HG03159 (cell line): ENCODE data around the gene MLST8.
"Not testable (repeated sequence)": the region's sequence is repeated elsewhere in the genome, so short reads cannot be mapped to it uniquely, and the experiment has no call there.

Experiments used
- ATAC-seq: cut with Tn5 transposase; IDR thresholded peaks from one replicate; pipeline ENCODE4 v1.9.1; 2021; ENCODE audit warnings: mild to moderate bottlenecking, moderate library complexity; ENCODE audit not compliant: unreplicated experiment

MLST8 gene

DNA sequence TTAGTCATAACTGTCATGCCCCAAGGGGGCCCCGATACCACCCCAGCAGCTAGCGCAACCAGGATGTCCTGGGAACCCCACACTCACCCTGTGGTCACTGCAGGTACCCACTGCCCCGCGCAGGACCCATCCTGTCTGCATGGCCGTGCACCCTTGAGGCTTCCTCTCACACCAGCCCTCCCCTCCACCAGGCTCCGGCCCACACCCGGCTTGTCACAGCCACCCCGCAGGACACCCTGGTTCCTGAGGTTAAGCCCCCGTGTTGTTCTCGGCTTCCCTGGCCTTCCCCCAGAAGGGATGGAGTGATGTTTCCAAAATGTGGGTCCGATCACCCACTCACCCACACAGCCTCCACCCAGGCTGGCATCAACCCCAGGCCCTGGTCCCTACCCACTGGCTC lies 38.5 kb downstream of the MLST8 start:
- ATAC-seq = no peak

DNA sequence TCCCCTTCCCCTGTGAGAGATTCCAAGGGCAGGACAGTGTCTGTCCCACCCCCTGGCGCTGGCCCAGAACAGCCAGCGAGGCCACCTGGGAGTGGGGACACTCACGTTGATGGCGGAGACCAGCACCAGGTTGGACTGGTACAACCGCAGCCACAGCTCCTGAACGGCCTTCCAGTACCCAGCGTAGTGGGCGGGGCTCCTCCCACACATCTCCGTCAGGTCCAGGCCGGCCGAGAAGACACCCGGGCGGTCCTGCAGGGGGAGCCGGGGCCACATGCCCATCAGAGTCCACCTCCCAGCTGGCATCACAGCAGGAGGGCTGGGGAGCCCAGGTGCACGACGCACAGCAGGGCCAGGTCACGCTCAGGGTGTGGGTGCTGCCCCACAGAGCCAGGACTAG lies 39.0 kb downstream of the MLST8 start:
- ATAC-seq = no peak

DNA sequence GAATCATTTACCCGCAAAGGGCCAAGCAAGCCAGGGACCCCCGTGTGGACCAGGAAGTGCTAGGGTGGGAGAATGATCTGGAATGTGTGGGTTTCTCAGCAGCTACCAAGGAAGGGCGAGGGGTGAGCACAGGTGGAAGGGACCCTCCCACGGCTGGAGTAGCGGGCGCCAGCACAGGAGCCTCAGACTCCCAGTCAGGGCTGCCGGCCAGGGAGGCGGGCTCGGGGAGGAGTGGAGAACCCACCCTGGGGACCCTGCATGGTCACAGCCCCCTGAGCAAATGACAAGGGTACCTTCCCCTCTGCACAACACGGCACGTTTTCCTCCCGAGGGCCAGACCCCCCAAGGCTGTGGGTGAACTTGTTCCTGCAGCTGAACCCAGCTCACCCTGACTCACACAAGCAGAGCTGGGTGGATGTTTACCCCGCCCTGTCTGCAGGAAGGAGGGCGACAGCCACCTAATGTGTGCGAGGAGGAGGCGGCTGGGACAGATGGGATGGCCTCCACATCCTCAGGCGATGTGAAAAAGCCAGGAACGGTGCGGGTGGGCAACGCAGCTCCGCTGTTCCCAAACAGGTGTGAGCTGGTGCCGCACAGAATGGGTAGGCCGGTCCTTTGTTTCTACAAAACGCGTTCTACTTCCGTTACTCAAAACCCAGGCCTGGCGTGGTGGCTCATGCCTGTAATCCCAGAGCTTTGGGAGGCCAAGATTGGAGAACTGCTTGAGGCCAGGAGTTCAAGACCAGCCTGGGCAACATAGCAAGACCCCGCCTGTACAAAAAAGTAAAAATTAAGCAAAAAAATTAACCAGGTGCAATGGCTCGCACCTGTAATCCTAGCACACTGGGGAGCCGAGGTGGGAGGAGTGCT lies 39.9 kb downstream of the MLST8 start:
- no peak for ATAC-seq

DNA sequence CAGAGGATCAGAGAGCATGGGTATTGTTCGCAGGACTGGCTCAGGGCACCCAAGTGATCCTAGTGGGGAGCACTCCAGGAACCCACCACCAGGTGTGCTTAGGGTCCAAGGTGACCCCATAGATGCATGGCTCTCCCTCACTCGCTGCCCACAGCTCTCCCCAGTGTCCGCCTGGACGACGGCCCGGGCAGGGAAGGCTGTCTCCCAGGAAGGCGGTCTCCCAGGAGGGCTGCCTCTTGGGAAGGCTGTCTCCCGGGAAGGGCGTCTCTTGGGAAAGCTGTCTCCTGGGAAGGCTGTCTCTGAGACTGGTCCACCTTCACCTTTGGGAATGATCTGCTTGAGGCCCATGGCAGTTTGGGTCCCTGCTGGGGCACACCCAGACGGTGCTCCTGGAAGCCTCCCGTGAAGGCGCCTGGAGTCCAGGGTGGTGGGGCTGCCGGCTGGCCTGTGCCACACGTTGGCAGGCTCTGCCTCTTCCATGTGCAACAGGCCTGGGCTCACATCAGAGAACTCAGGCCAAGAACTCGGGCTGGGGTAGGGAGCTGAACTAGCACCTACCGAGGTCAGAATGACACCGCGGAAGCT lies 41.1 kb downstream of the MLST8 start:
- ATAC-seq = no peak

DNA sequence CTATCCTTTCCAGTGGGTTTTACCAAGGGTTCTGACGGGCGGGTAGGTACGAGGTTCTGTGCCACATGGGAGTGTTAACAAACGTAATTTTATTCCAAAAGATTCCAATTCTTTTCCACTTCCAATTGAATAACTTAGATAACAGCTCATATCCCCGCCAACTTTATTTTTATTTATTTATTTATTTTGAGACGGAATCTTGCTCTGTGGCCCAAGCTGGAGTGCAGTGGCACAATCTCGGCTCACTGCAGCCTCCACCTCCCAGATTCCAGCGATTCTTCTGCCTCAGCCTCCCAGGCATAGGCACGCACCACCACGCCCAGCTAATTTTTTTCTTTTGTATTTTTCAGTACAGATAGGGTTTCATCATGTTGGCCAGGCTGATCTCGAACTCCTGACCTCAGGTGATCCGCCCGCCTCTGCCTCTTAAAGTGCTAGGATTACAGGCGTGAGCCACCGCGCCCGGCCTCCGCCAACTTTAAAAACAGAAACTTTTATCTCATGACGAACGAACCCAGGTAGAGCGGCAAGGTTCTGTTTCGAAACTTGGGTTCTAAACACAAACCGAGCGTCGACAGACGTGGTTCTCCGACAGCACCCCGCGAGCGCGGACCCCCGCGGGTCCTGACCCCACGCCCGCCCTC lies 45.5 kb downstream of the MLST8 start:
- no peak for ATAC-seq

DNA sequence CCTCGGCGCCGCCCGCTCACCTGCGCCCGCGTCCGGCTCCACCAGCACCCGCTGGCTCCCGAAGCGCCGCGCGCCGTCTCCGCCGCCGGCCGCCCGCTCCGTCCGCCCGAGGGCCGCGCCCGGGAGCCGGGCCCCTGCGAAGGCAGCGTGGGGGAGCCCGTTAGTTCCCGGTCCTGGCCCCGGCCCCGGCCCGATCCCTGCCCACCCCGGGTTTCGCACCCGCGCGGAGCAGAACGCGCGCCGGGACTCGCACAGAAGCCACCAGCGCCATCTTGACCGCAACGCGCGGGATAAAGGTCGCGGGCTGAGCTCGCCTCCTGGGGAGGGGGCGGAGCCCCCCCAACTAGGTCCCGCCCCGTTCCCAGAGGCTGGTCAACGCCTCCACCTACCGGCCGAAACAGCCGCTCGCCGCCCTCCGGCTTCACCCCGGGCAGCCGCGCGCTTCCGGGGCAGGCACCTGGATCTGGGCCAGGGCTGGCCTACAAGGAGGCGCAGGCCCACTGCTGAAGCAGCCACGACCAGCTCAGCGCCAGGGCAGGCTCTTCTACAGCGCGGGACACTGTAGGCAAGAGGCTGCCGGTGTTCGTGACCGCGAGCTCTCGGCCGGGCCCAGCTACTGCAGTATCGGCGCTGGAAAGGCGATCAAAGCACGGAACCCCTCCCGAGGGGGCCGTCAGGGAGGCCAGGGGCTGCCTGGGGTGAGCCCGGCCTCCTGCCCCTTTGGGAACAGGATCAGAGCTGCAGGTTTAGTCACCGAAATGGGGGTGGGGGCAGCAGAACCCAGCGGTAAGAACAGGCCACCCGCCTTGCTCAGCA lies 46.2 kb downstream of the MLST8 start, which contains the start of gene ECI1:
Gene ECI1 (minus strand): TSS at position 292 of the 816 bp plus-strand sequence. CDS start 21 bp downstream, at position 271.
- peak; percentile 80 for ATAC-seq

DNA sequence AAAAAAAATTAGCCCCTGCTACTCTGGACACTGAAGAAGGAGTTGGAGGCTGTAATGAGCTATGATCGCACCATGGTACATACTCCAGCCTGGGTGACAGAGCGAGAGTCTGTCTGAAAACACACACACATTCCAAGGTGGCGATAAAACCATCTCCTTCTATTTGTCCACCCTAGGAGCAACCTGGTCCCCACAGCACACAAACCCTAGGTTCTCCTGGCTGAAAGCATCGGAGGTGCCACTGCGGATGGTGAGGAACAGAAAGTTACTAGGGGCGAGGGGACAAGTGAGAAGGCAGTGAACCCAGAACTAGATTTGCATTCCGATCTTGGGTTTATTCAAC lies 47.5 kb downstream of the MLST8 start:
- no peak for ATAC-seq

DNA sequence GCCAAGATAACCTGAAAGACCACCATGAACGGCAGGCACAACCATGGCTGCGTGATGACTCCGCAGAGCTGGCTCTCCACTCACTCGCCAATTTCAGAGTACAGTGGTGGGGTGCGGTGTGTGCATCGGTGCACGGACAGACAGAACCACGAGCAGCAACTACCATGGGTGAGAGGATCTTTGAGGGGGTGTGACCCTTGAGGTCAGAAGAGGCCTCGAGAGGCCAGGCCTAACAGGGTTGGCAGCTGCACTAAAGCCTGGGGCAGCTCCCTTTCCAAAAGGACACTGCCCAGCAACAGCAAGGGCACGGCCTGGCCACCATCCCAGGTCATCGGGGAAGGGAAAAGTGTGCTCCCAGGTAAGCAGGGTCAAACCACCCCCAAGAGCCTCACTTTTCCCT lies 48.0 kb downstream of the MLST8 start:
- ATAC-seq = no peak

DNA sequence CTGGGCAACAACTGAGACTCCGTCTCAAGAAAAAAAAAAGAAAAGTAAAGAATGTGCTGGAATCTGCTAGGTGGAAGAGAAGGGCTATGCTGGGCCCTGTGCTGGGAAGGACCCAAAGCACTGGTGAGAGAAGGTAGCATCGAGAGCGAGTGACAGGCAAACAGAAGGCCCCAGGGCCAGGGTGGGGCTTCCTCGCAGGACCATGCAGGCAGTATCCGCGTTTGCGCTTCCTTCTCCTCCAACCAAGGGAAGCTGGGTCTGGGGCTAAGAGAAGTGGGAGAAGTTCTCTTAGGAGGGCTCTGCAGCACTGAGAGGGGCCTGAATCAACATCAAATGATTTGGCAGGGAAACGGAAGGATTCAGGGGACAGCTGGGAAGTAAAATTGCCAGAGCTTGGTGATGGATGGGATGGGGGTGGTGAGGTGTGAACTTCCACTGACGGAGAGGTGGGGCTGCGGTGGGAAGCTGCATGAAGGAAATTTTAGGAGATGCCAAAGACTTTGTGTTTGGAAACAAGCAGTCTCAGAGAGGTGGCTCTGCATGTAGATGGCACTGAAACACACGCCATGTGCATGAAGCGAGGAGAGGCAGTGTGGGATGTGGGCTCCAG lies 51.4 kb downstream of the MLST8 start:
- ATAC-seq = no peak

DNA sequence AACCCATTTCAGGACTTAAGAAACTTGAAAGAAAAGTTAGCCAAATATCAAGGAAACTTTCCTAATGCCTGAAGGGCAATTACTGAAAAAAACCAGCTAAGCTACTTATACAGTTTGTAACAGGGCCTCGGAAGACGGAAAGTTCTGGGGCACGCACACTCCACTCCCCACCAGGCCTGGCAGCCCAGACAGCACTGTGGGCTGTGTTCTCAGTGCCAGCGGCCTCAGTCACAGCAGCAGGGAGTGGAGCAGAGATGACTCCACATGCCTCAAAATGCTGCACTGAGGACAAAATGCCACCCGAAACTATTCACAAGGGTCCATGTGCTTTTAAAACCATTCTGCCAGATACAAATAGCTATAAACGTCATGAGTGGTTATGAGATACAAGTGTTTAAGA lies 52.5 kb downstream of the MLST8 start:
- no peak for ATAC-seq

DNA sequence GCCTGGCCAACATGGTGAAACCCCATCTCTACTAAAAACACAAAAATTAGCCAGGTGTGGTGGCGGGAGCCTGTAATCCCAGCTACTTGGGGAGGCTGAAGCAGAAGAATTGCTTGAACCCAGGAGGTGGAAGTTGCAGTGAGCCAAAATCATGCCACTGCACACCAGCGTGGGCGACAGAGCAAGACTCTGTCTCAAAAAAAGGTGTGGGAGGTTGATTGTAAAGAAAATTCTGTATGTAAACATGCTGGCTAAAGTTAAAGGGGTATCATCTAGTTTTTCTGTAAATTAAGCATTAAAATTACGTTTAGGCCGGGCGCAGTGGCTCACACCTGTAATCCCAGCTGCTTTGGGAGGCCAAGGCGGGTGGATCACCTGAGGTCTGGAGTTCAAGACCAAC lies 53.3 kb downstream of the MLST8 start:
- ATAC-seq = not testable (repeated sequence)
